CD4-positive, alpha-beta T cell treated with Interferon alpha-2 for 1 hour (primary cell): Measurements from ENCODE around the gene FAM13A.

Source experiments
- DNase-seq, 2 donors: peaks; one replicate each; pipeline ENCODE4 v3.0.0-alpha.2; 2020 to 2022

Gene FAM13A

GRCh38 chr4:88828842-88829571 lies 228.0 kb downstream of the FAM13A start:
- no peak for DNase-seq

GRCh38 chr4:88827442-88827841 lies 229.5 kb downstream of the FAM13A start:
- no peak for DNase-seq

- DNase-seq = no peak
These were observed 230.2 kb downstream of the FAM13A start for GRCh38 chr4:88826771-88827170.

GRCh38 chr4:88825931-88826330 lies 231.1 kb downstream of the FAM13A start:
- DNase-seq = no peak

- DNase-seq = peak; percentile 77 to 87
These were observed 233.7 kb downstream of the FAM13A start for GRCh38 chr4:88823058-88823919.

- DNase-seq = no peak
These were observed 234.8 kb downstream of the FAM13A start for GRCh38 chr4:88822034-88822789.

GRCh38 chr4:88821522-88821921 lies 235.5 kb downstream of the FAM13A start:
- no peak for DNase-seq

- DNase-seq = no peak
These were observed 236.1 kb downstream of the FAM13A start for GRCh38 chr4:88820698-88821415.

GRCh38 chr4:88819818-88820697 lies 236.9 kb downstream of the FAM13A start:
- DNase-seq = no peak

GRCh38 chr4:88818631-88819470 lies 238.1 kb downstream of the FAM13A start:
- peak; percentile 18 to 66 for DNase-seq

GRCh38 chr4:88817740-88818139 lies 239.2 kb downstream of the FAM13A start:
- no peak for DNase-seq

GRCh38 chr4:88816360-88816759 lies 240.6 kb downstream of the FAM13A start:
- DNase-seq = no peak

GRCh38 chr4:88814043-88814617 lies 242.9 kb downstream of the FAM13A start:
- DNase-seq = no peak

- DNase-seq = no peak
These were observed 244.0 kb downstream of the FAM13A start for GRCh38 chr4:88813013-88813412.

- DNase-seq = no peak
These were observed 244.6 kb downstream of the FAM13A start for GRCh38 chr4:88812420-88812819.

- no peak for DNase-seq
These were observed 245.1 kb downstream of the FAM13A start for GRCh38 chr4:88811904-88812303.

- DNase-seq = no peak
These were observed 246.7 kb downstream of the FAM13A start for GRCh38 chr4:88810325-88810724.

GRCh38 chr4:88809576-88810219 lies 247.3 kb downstream of the FAM13A start:
- no peak for DNase-seq

- no peak for DNase-seq
These were observed 247.9 kb downstream of the FAM13A start for GRCh38 chr4:88809101-88809500.

- DNase-seq = no peak
These were observed 249.5 kb downstream of the FAM13A start for GRCh38 chr4:88807499-88807898.
